Ammon's horn (tissue), 1 donor: Measurements from ENCODE around the gene OBP2A.
"Not testable (repeated sequence)": the region's sequence is repeated elsewhere in the genome, so short reads cannot be mapped to it uniquely, and the experiment has no call there.

ENCODE experiments used
- DNase-seq: peaks from one replicate; pipeline ENCODE4 v3.0.0-alpha.2; 2016; ENCODE audit warnings: low spot score

OBP2A gene

DNA sequence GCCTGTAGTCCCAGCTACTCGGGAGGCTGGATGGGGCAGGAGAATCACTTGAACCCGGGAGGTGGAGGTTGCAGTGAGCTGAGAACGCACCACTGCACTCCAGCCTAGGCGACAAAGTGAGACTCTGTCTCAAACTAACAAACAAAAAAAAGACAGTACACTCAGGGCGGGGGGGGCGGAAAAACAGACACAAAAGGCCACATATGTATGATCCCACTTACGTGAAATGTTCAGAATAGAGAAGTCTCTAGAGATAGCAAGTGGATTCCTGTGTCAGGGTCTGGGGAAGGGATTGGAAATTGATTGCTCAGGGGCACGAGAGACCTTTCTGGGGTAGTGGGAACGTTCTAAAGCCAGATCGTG is 33.7 kb upstream of the OBP2A start:
- no peak for DNase-seq

DNA sequence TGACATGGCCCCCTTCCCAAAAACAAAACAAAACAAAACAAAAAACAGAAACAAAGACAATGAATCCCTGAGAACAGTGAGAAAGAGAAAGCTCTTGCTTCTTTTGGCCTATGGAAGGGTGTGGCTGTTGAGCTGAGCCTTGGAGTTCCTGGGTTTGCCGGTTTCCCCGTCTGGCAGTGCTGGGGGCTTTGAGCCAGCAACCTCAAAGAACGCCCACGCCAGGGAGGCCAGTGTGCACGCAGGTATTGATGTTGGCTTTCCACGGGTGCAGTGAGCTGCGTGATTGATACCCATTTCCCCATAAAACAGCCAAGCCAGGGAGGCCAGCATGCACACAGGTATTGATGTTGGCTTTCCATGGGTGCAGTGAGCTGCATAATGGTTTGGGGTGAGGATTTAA is 33.0 kb upstream of the OBP2A start:
- no peak for DNase-seq

DNA sequence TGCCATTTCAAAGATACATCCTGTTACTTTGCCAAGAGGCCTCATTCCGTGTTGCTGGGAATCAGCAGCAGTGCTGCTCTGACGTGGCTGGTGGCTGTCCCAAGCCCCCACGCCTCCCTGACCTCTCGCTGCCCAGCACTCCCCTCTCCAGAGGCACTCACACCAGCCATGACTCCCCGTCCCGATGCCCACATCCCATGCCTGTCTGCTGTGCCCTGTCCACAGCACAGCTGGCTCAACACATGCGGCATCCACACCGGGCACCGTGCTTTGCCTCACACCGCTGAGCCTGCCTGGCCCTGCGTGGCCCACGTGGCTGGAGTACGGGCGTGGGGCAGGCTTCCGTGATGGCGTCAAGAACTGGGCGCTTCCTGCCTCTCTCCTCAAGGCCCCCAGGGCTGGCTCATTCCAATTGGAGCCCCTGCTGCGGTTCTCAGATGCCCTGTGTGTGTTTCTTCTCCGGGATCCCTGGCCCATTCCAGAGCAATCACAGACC is 32.5 kb upstream of the OBP2A start:
- DNase-seq, result no peak

GRCh38 chr9:135513906-135514305 is 32.0 kb upstream of the OBP2A start:
- DNase-seq, result not testable (repeated sequence)

DNA sequence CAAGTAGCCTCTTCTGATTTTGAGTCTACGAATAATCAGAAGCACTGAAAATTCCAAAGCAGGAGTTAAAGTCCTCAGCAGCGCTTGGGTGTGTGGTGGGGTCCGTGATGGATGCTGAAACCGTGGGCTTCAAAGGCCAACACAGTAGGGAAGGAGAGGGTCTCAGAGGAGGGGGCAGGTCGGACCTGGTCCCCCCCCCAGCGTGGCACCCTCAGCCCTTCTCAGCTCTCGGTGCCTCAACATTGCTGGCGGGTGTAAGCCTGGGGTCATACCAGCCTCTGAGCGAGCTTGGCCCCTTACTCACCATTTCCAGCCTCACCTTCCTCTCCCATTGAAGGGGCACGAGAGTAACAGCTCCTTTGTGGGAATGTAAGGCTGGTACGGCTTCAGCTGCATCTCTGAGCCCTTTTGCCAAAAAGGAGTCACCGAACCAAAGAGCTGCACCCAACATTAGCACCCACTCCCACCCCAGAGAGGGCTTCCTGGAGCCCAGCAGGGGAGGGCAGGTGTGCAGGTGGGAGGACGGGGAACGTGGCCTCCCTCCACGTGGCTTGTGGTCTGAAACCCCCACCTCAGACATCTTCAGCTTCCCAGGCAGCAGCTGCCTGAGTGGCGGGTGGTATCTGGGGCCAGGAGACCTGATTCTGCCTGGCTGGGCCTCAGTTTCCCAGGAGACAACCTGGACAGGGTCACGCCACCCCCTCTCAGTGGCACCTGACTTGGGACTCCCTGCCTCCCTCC is 31.4 kb upstream of the OBP2A start:
- DNase-seq, result no peak

DNA sequence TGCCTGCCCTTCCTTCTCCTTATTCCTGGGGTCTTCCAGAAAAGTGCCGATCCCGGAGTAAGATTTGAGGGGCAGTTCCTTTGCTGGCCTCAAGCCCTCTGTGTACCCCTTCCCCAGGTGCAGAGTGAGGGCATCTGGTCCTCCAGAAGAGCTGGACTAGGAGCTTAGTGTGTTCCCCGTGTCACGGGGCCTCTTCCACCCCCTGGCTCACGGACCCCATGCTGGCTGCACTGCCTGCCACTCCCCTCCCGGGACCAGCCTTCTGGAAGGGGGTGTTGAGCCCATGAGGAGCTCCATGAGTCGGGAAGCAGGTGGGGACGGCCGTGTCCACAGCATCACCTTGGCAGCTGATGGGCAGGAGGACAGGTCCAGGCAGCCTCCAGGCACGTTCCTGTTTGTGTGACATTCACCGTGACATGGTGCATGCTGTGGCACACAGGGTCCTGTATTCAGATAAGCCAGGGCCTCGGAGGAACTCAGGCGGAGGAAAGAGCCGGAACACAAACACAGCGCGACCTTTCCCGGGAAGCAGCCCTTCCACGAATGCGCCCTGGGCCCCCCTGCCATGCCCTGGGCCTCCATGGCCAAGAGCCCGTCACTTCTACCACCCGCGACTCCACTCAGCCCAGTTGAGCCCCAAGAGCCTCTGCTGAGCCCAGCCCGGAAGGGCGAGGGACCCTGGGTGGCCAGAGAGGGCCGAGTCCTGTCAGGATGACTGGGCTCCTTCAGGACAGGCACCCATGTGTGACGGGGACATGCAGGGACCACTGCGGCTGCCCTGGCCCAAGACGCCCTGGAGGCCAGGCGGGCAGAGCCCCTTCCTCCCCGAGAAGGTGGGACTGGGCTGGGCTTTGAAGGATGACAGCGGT is 30.6 kb upstream of the OBP2A start:
- DNase-seq, result no peak

DNA sequence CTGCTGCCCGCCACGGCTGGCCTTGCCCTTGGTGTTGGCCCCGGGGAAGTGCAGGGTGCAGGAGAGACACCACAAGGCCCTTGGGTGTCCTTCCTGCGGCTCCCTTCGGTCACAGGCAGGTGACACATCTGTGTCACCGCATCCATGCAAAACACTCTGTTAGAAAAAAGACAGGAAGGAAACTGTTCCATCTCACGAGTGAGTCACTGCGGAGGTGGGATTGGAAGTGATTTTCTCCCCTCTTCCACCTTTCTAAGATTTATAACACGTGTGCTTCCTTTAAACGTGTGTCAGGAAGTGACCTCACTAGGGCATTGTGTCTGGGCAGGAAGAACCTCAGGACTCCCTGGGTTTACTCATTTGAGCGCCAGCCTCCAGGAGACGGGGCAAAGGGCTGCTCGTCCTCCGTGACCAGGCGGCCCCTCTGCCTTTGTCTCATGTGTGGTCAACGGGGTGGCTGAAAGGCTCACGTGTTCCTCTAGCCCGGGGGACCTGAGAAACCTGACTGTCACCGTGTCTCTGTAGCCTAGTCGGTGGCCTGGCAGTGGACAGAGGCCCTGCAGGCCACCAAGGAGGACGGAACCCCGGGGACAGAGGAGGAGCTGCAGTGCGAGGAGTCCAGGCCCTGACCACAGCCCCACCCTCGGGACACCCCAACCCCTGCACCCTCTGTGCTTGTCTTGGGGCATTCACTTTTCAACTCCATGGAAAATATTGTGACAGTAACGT is 29.6 kb upstream of the OBP2A start:
- DNase-seq, result no peak

DNA sequence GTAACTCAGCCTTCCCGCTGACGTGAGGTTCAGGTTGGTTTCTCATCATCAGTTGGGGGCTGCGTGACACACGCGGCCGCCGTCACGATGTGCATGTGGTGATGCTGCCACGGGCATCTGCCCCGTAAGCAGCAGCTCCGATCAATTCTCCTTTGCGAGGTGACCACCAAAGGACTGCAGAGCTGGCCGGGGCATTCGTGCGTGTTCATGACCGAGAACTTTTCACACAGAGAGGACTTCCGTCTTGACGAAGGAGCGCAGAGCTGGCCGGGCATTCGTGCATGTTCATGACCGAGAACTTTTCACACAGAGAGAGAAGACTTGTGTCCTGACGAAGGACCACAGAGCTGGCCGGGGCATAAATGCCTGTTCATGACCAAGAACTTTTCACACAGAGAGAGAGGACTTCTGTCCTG is 28.5 kb upstream of the OBP2A start:
- no peak for DNase-seq

GRCh38 chr9:135519179-135519971 is 26.6 kb upstream of the OBP2A start:
- DNase-seq, result no peak

GRCh38 chr9:135520916-135521607 is 24.9 kb upstream of the OBP2A start, which contains the start of gene LCN1:
Gene LCN1, plus strand, starts transcription at chr9:135521440. Its CDS starts 58 bp downstream, at chr9:135521498.
- no peak for DNase-seq

GRCh38 chr9:135521608-135522095 is 24.3 kb upstream of the OBP2A start:
- DNase-seq, result no peak

DNA sequence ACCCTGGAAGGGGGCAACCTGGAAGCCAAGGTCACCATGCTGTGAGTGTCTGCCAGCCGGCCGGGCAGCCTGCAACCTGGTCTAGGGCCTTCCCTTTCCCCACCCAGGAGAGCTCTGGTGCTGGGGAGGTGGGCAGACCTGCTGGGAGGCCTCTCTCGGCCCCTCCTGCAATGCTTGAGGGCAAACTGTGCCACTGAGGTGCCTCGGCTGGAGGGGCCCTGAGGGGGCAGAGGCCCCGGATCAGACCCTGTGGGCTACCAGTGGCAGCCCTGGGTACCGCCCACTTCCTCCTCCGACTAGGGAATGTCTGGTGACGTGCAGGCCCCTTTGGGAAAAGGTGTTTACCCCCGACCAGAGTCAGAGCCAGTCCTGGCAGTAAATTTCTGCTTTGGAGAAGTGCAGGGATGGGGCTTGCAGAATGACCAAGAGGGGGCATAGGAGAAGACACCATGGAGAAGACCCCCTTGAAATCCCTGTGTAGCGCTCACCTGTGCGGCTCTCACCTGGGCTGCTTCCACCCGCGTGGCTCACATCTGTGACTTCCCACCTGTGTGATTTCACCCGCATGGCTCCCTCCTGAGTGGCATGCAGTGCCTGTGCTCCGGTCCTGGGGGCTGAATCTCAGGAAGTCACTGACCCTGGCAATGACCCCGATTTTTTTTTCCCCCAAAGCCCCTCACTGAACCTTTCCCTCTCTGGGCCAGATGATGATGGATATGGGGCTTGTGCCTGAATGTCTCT is 23.6 kb upstream of the OBP2A start:
- no peak for DNase-seq

DNA sequence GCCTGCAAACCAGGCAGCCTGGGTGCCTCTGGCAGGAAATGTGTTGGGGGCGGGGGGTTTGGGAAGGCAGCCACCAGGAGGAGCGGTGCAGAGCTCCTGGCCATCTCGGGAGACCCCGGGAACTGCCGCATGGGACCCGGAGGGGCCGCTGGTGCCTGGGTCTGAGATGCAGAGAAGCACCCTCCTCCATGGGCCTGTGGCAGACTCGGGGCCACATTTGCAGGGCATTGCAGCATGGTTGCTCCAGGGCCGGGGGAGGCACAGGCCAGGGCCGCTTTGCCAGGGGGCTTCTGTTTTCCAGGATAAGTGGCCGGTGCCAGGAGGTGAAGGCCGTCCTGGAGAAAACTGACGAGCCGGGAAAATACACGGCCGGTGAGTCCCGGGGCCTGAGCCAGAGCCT is 23.0 kb upstream of the OBP2A start:
- DNase-seq, result no peak

- DNase-seq, result no peak
These were observed 22.3 kb upstream of the OBP2A start for GRCh38 chr9:135523521-135524129.

DNA sequence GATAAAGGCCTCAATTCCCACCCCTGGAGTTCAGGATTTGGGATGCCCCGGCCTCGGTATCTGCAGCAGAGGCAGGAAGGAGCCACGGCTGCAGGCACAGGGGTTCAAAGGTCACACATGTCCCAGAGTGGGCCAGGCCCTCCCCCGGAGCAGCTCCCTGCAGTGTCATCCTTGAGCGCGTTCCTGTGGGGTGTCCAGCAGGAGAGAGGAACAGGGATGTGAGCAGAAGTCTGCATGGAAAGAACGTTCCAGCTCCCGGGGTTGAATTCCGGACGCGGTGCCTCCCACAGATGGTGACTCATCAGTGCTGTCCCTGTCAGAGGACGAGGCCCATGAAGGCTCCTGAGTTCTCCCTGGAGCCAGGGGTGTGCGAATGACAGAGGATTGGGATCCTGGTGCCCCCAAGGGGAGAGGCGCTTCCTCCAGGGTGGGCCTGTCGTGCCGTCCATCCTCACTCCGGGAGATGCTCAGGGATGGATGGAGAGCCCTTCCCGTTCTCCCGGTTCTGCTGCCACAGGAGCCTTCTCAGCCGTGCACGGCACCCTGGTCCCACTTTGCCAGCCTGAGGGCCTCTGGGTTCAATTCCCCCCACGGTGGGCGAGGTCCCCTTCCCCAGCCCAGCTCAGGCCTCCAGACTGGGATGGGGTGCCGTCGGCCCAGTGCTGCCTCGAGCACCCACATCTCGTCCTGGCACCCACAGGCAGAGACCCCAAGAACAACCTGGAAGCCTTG is 21.6 kb upstream of the OBP2A start:
- no peak for DNase-seq

GRCh38 chr9:135525241-135526088 is 20.5 kb upstream of the OBP2A start:
- DNase-seq, result no peak

- DNase-seq, result no peak
These were observed 19.7 kb upstream of the OBP2A start for GRCh38 chr9:135526089-135526729.
